Activated CD4-positive, alpha-beta T cell treated with anti-CD3 and anti-CD28 coated beads for 36 hours (primary cell): Measurements from ENCODE around the gene GLIS1. TPM values are rescaled to one million over a fixed set of nuclear protein-coding genes. Genes with fewer than 3 reads are reported as not detected.
"Not testable (repeated sequence)": the region's sequence is repeated elsewhere in the genome, so short reads cannot be mapped to it uniquely, and the experiment has no call there.

Source experiments
- ATAC-seq: fragments of 200-7000 bp; cut with Tn5 transposase; one replicate; pipeline ENCODE4 v1.10.0; 2021; ENCODE audit warnings: mild to moderate bottlenecking, moderate library complexity
- CTCF ChIA-PET: fragments of 350-600 bp; sonication (Branson Sonifier 250); formaldehyde crosslinking; loops from one replicate; lab custom pipeline; 2021; ENCODE audit warnings: antibody characterized with exemption; lab: Charles Lee
- POLR2A ChIA-PET: fragments of 350-600 bp; sonication (Branson Sonifier 250); formaldehyde crosslinking; loops from one replicate; lab custom pipeline; 2021; ENCODE audit warnings: antibody characterized with exemption, inconsistent platforms; lab: Charles Lee
- DNase-seq: peaks from one replicate; pipeline ENCODE4 v3.0.0-alpha.2; 2020
- H3K27ac Mint-ChIP-seq: one replicate; pipeline ENCODE4 v1.8.0; 2021; ENCODE audit warnings: mixed read lengths
- H3K27me3 Mint-ChIP-seq: one replicate; pipeline ENCODE4 v1.8.0; 2021; ENCODE audit warnings: mixed read lengths
- H3K36me3 Mint-ChIP-seq: one replicate; pipeline ENCODE4 v1.8.0; 2021; ENCODE audit warnings: low read depth, mixed read lengths
- H3K4me1 Mint-ChIP-seq: one replicate; pipeline ENCODE4 v1.8.0; 2021; ENCODE audit warnings: mixed read lengths
- H3K4me3 Mint-ChIP-seq: one replicate; pipeline ENCODE4 v1.8.0; 2021; ENCODE audit warnings: mild to moderate bottlenecking, moderate library complexity, mixed read lengths
- H3K9me3 Mint-ChIP-seq: one replicate; pipeline ENCODE4 v1.8.0; 2021; ENCODE audit warnings: low read depth, mixed read lengths
- intact Hi-C, 2 experiments: fragments of 100-400 bp; cut with DNase I in 1 of 2; cut with micrococcal nuclease in 1 of 2; formaldehyde crosslinking; loops; one replicate each; pipeline versions ENCODE4 v1.14.2 to v1.15.1; 2022 to 2024; cut with DNase I, micrococcal nuclease
- total RNA-seq, 2 experiments: library from RNA; stranded (reverse); gene quantifications; one replicate each; pipeline ENCODE4 v1.2.3, GENCODE V29; 2021

GLIS1 gene
- total RNA-seq, 2 experiments from 2014 or later: not detected

DNA sequence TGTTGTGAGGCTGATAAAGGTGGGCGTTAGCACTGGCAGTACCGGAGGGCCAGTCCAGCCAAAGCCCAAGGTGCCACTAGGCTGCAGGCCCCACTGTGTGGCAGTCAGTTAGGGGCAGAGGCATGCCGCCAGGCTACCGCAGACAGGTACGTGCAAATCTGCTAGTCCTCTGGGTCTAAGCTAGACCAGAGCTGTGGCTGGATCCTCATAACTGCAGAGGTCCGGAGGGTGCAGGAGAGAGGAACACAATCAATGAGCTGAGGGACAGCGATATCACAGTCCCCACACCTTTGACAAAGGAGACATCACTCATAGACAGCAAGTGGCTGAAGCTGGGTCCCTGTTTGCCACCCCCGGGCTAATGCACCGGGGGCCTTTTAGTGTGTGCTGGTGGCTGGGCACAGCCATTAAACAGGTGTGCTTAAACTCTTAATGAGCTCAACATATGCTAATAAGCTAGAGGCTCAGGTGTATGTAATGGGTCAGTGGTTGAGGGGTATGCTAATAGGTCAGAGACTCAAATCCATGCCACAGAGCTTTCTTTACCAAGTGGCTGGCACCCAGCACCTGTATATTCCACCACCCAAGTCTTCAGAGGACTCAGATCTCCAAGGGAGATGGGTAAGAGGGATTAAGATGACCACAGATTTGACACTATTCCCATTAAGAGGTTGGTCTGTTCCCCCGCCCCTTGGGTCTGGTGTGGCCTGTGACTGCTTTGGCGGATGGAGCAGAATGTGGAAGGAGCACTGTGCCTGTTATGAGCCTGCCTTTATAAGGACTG, 82.0 kb downstream of the GLIS1 start:
- intact Hi-C loops: no loop called here
- ChIA-PET CTCF (interaction anchor here (0.7 to 1.0 kb wide), 4 partner anchors 45 to 1552 kb away, joined by 3 read pairs; no protein-coding TSS in a partner anchor), POLR2A (no interaction called here)
- peaks cover 9% of the 10 kb centered on the region for H3K27me3 Mint-ChIP-seq
- no peak for DNase-seq
- H3K9me3 Mint-ChIP-seq: no peaks in the 10 kb centered on the region
- no peak for ATAC-seq
- H3K36me3 Mint-ChIP-seq: no peaks in the 10 kb centered on the region
- no peaks in the 10 kb centered on the region for H3K4me1 Mint-ChIP-seq
- H3K4me3 Mint-ChIP-seq: no peak overlapping the region
- H3K27ac Mint-ChIP-seq: no peak overlapping the region

DNA sequence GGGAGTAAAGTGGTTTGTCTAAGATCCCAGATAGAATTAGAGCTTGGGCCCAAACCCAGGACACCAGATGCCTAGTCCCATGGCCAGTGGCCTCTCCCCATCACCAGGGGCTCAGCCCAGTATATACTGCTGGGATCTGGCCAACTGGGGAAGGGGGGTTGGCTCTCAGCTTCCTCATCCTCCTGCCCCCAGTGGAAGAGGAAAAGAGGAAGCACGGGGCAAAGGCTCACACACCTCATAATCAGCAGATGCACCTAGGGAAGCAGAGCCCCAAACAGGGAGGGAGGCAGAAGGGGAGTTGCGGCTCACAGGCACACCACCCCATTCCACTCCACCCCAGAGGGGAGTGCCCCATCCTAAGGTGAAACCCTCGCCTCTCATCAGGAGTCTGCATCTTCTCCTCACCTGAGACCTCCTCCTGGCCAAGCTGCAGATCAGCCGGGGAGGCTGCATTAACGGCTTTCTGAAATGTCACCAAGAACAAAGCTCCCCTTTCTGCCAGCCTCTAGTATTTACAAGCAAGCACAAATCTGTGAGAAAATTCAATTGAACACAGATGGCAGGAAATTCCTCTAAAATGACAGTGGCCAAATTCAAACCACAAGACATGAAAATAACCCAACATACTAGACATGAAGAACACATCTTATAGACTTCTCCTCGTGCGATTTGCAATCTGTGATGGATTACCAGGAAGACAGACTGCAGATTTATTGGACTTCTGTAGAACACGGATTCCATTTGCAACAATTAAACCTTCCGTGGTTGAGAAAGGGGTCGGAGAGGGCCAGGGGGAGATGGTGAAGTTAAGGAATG, 82.8 kb downstream of the GLIS1 start:
- intact Hi-C loops: no loop called here
- Mint-ChIP-seq H3K9me3 (no peaks in the 10 kb centered on the region), H3K4me3 (no peak overlapping the region), H3K4me1 (no peaks in the 10 kb centered on the region), H3K27ac (no peak overlapping the region), H3K36me3 (no peaks in the 10 kb centered on the region), H3K27me3 (peaks cover 9% of the 10 kb centered on the region)
- ChIA-PET CTCF (interaction anchor here (0.7 kb wide), 1 partner anchor 65 kb away, joined by 4 read pairs; no protein-coding TSS in a partner anchor), POLR2A (no interaction called here)
- no peak for ATAC-seq
- no peak for DNase-seq

DNA sequence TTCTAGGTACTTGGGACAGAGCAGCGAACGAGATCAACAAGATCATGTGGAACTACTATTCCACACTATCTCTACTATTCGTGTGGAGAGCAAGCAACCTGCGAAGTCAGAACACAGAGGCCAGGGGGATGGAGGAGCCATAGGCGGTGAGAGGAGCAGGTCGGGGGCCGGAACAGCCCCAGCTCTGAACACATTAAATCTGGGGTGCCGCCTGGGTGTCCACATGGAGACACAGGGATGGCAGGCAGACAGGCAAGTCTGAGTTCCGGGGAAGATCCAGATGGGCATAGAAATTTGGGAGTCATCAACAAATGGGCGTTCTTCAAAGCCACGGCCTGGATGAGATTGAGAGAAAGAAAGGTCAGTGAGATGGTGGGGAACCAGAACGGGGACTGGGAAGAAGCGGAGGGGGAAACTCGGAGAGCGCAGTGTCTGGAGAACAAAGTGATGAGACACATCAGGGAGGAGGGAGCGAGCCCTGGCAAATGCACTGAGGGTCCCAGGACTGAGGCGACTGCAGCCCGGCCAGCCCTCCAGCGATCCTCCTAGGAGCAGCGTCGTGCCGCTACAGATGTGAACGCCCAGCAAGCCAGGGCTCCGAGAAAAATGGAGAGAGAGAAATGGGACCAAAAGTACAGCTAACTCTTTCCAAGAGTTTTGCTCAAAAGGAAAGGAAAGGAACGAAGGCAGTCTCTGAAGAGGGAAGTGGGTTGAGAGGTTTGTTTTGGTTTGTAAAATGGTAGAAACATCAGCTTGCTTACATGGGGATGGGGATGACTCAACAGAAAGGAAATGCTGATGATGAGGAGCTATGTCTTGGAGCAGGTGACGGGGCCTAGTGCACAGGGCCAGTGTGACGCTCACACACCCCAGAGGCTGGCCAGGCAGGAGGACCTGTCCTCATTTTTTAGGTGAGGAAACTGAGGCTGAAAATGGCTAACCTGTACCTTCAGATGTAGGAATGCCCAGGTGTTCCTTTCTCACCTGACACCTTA, 84.5 kb downstream of the GLIS1 start:
- Mint-ChIP-seq H3K27me3 (peaks cover 9% of the 10 kb centered on the region), H3K4me3 (no peak overlapping the region), H3K9me3 (no peaks in the 10 kb centered on the region), H3K4me1 (no peaks in the 10 kb centered on the region), H3K27ac (no peak overlapping the region), H3K36me3 (no peaks in the 10 kb centered on the region)
- CTCF ChIA-PET: interaction anchor here (1.0 kb wide), 1 partner anchor 11 kb away, joined by 4 read pairs; no protein-coding TSS in a partner anchor
- POLR2A ChIA-PET: no interaction called here
- intact Hi-C loops: no loop called here
- ATAC-seq (no peak), DNase-seq (no peak)

DNA sequence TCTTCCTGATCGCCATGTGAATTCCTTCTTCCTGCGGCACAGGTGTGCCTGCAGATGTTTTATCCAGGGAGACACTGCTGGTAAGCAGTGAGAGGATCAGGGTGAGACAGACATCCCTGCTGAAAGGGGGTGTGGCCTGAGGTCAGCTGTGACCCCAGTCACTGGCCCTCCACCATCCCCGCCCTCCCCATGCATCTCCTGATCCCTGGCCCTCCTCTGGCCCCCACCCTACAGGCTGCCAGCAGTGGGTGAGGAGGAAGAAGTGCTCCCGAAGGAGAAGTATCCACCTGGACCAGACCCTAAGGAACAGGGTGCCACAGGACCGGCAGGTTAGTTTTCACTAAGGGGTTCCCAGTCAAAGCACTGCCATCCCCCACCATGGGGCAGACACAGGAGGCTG, 85.3 kb downstream of the GLIS1 start:
- ChIA-PET POLR2A (no interaction called here), CTCF (no interaction called here)
- DNase-seq: no peak
- intact Hi-C loops: no loop called here
- Mint-ChIP-seq H3K36me3 (no peaks in the 10 kb centered on the region), H3K4me1 (no peaks in the 10 kb centered on the region), H3K27me3 (peaks cover 9% of the 10 kb centered on the region), H3K9me3 (no peaks in the 10 kb centered on the region), H3K4me3 (no peak overlapping the region), H3K27ac (no peak overlapping the region)
- ATAC-seq: no peak

DNA sequence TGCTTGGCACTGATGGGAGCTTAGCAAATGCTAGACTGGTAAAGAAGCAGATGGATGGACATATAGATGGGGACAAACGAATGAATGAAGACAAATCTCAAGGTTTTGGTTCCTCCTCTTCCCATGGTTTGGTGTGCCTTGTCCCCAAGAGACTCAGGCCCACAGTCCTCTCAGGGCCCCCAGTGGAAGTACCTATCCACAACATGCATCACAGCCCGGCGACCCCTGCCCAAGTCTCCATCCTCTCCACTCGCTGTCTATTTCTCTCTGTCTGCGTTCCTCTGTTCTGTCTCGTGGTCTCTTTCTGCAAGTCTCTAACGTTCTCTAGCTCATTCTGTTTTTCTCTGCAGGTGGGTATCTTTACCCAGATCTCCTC, 85.8 kb downstream of the GLIS1 start:
- Mint-ChIP-seq H3K4me1 (no peaks in the 10 kb centered on the region), H3K9me3 (no peaks in the 10 kb centered on the region), H3K4me3 (no peak overlapping the region), H3K27ac (no peak overlapping the region), H3K36me3 (no peaks in the 10 kb centered on the region), H3K27me3 (peaks cover 8% of the 10 kb centered on the region)
- no peak for DNase-seq
- CTCF ChIA-PET: no interaction called here
- intact Hi-C loops: no loop called here
- POLR2A ChIA-PET: no interaction called here
- ATAC-seq: no peak

DNA sequence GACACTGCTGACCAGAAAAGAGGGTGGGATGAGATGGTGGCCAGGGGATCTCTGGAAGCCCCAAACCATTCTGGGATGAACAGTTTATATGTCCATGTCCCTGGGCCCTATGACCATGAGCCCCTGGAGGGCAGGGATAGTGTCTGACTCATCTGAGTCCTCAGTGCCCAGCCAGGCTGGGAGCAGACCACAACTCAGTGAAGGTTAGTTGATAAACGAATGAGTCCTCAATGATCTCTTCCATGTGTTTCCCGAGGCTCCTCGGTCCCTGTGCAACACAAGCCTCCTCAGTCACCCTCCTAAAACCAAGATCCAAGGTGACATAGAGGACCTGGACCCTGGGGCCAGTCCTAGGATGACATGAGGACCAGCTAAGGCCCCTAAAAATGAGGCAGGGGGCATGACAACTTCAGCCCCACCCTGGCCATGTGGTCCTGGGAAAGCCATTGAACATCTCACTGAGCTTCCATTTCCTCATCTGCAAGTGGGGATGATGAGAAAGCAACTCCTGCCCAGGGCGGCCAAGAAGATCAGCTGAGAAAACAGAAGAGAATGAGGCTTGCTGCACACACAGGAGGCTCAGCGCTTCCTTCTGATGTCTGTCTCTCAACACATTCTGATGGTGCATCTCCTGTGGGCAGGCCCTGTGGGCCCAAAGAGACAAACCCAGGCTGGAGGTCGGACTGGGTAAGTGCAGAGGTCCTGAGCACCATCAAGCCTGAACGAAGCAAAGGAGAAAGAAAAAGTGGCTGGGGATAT, 86.3 kb downstream of the GLIS1 start:
- intact Hi-C loops: no loop called here
- DNase-seq (no peak), ATAC-seq (no peak)
- Mint-ChIP-seq H3K27me3 (peaks cover 3% of the 10 kb centered on the region), H3K27ac (no peak overlapping the region), H3K4me1 (no peaks in the 10 kb centered on the region), H3K9me3 (no peaks in the 10 kb centered on the region), H3K36me3 (no peaks in the 10 kb centered on the region), H3K4me3 (no peak overlapping the region)
- POLR2A ChIA-PET: no interaction called here
- CTCF ChIA-PET: no interaction called here

DNA sequence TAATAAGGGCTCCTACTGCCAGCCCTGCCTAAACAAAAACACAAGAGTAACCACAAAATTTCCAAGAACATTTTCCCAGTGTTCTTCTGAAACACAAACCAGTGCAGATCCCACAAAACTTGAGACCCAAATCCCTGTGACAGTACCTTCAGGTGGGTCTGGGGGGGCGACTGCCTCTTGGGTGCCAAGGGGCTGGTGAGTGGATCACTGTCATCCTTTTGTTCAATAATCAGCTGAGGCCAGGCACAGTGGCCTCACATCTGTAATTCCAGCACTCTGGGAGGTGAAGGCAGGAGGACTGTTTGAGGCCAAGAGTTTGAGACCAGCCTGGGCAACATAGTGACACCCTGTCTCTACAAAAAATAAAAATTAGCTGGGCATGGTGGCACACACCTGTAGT, 87.6 kb downstream of the GLIS1 start:
- CTCF ChIA-PET: no interaction called here

DNA sequence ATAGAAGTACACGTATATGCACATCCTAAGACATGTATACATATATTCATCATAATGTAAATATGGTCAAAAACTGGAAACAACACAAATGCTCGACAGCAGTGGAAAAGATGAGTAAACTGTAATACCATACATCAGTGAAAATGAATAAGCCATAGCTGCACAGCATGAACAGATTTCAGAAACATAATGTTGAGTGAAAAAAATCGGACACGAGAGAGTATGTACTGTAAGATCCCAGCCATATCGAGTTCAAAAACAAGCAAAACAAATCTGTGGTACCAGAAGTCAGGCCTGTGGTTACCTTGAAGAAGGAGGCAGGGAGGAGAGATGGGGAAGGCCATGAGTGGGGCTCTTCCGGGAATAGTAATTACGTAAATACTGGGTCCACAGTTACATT, 90.4 kb downstream of the GLIS1 start:
- Mint-ChIP-seq H3K4me3 (no peak overlapping the region), H3K9me3 (no peaks in the 10 kb centered on the region), H3K27me3 (no peaks in the 10 kb centered on the region), H3K4me1 (no peaks in the 10 kb centered on the region), H3K27ac (no peak overlapping the region), H3K36me3 (no peaks in the 10 kb centered on the region)
- intact Hi-C loops: no loop called here
- POLR2A ChIA-PET: no interaction called here
- no peak for ATAC-seq
- CTCF ChIA-PET: interaction anchor here (0.8 kb wide), 1 partner anchor 165 kb away, joined by 3 read pairs; no protein-coding TSS in a partner anchor
- DNase-seq: no peak

More for the DNA sequence above, 87.6 kb downstream of the GLIS1 start:
- no peak for ATAC-seq
- intact Hi-C loops: no loop called here
- no peaks in the 10 kb centered on the region for H3K36me3 Mint-ChIP-seq
- H3K27me3 Mint-ChIP-seq: peaks cover 1% of the 10 kb centered on the region
- H3K4me1 Mint-ChIP-seq: no peaks in the 10 kb centered on the region
- H3K9me3 Mint-ChIP-seq: no peaks in the 10 kb centered on the region
- H3K27ac Mint-ChIP-seq: no peak overlapping the region
- DNase-seq: no peak
- H3K4me3 Mint-ChIP-seq: no peak overlapping the region
- POLR2A ChIA-PET: no interaction called here

DNA sequence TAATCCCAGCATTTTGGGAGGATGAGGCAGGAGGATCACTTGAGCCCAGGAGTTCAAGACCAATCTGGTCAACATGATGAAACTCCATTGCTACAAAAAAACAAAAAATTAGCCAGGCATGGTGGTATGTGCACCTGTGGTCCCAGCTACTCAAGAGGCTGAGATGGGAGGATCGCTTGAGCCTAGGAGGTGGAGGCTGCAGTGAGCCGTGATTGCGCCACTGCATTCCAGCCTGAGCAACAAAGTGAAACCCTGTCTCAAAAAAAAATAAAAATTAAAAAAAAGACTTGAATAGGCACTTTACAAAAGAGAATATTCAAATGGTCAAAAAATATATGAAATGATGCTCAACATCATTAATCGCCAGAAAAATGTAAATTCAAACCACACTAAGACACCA, 91.0 kb downstream of the GLIS1 start:
- DNase-seq, H3K4me3 Mint-ChIP-seq, POLR2A ChIA-PET, H3K36me3 Mint-ChIP-seq, H3K4me1 Mint-ChIP-seq, H3K9me3 Mint-ChIP-seq, H3K27ac Mint-ChIP-seq, H3K27me3 Mint-ChIP-seq, ATAC-seq, intact Hi-C loops: not testable (repeated sequence)
- CTCF ChIA-PET: interaction anchor here (0.8 kb wide), 1 partner anchor 164 kb away, joined by 3 read pairs; no protein-coding TSS in a partner anchor

DNA sequence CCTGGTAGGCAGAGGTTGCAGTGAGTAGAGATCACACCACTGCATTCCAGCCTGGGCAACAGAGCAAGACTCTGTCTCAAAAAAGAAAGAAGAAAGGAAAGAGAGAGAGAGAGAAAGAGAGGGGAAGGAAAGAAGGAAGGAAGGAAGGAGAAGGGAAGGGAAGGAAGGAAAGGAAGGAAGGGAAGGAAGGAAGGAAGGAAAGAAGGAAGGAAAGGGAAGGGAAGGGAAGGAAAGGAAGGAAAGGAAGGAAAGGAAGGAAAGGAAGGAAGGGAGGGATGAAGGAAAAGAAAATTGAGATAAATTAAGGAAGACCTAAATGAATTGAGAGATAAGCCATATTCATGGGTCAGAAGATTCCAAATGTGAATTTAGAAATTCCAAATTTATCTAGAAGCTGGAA, 92.2 kb downstream of the GLIS1 start:
- CTCF ChIA-PET: no interaction called here
- POLR2A ChIA-PET: no interaction called here
- Mint-ChIP-seq H3K27me3 (no peaks in the 10 kb centered on the region), H3K27ac (no peak overlapping the region), H3K9me3 (no peaks in the 10 kb centered on the region), H3K36me3 (no peaks in the 10 kb centered on the region), H3K4me1 (no peaks in the 10 kb centered on the region), H3K4me3 (no peak overlapping the region)
- intact Hi-C loops: no loop called here
- no peak for ATAC-seq
- no peak for DNase-seq
